Kidney (tissue), 14 donors: ENCODE results near the gene CEMIP2. TPM values are rescaled to one million over a fixed set of nuclear protein-coding genes. Genes with fewer than 3 reads are reported as not detected.

ENCODE experiments used
- DNase-seq, 5 donors: peaks; one replicate each; pipeline ENCODE4 v3.0.0-alpha.2; 2013 to 2020
- FAIRE-seq: peaks from 2 replicates; lab custom pipeline; 2012; peaks lifted over from hg19 to GRCh38; lab: Jason Lieb, UNC
- H3K27ac ChIP-seq, 2 donors: one replicate each; pipeline ENCODE4 v1.7.0; 2013; ENCODE audit warnings: low read depth in 2 of 2, low read length in 2 of 2, inconsistent platforms in 1 of 2
- H3K27me3 ChIP-seq: one replicate; pipeline ENCODE4 v1.7.1; 2013; ENCODE audit warnings: low read length, inconsistent platforms; ENCODE audit not compliant: control insufficient read depth, insufficient read depth
- H3K36me3 ChIP-seq, 3 donors: one replicate each; pipeline versions ENCODE4 v1.7.0 to v1.7.1; 2013; ENCODE audit warnings: low read length in 3 of 3, control low read depth in 1 of 3, inconsistent platforms in 1 of 3; ENCODE audit not compliant: insufficient read depth in 3 of 3, control insufficient read depth in 2 of 3
- H3K4me1 ChIP-seq, 3 donors: one replicate each; pipeline versions ENCODE4 v1.7.0 to v1.7.1; 2013; ENCODE audit warnings: low read length in 3 of 3, inconsistent platforms in 1 of 3, low read depth in 1 of 3; ENCODE audit not compliant: control insufficient read depth in 2 of 3, insufficient read depth in 2 of 3
- H3K4me3 ChIP-seq, 3 donors: one replicate each; pipeline versions ENCODE4 v1.7.0 to v1.8.1; 2013; ENCODE audit warnings: low read length in 3 of 3, control low read depth in 1 of 3, inconsistent platforms in 1 of 3
- H3K9ac ChIP-seq, 3 donors: one replicate each; pipeline versions ENCODE4 v1.7.0 to v1.7.1; 2013; ENCODE audit warnings: low read length in 3 of 3, control low read depth in 1 of 3, inconsistent platforms in 1 of 3
- H3K9me3 ChIP-seq, 3 donors: one replicate each; pipeline versions ENCODE4 v1.7.0 to v1.7.1; 2013; ENCODE audit warnings: low read length in 3 of 3, control low read depth in 1 of 3, inconsistent platforms in 1 of 3; ENCODE audit not compliant: control insufficient read depth in 2 of 3, insufficient read depth in 1 of 3
- intact Hi-C: fragments of 100-400 bp; cut with DNase I; formaldehyde crosslinking; loops from one replicate; pipeline ENCODE4 v1.11.1; 2022
- polyA plus RNA-seq: library from polyadenylated mRNA; stranded (reverse); fragments of 350-450 nt; fragmentation: Illumina TruSeq; extraction: RNeasy Lipid Tissue Mini Kit (QIAGEN cat#74804); gene quantifications from one replicate; pipeline ENCODE4 v1.2.3, GENCODE V29; 2014; ENCODE audit warnings: low read depth, low replicate concordance; ENCODE audit not compliant: insufficient read depth
- total RNA-seq: library from RNA; stranded (reverse); fragmentation: NEBNext Ultra II Directional; extraction: Animal tissue kit (Norgen Biotek cat#: 25700); gene quantifications from one replicate; pipeline ENCODE4 v1.2.1, GENCODE V29; 2021
- TF ChIP-seq, protein P1 (sequence below): IDR thresholded peaks from 3 replicates; pipeline ENCODE4 v1.5.1; 2012; ENCODE audit warnings: mild to moderate bottlenecking, moderate library complexity, borderline replicate concordance; ENCODE audit not compliant: insufficient read depth; ENCODE audit errors: extremely low read depth
- donor health status: control.
- donor health status: control.
- donor health status: control.
- donor health status: control.
- donor health status: control.
- donor health status: DM: yes; HTN: yes; CAD: no.
- donor health status: Normal renal cell carcinoma (clear cell type).

Gene CEMIP2
- total and polyA plus RNA-seq, 2 donors from 2014 or later = 13.9 to 70.7 TPM

DNA sequence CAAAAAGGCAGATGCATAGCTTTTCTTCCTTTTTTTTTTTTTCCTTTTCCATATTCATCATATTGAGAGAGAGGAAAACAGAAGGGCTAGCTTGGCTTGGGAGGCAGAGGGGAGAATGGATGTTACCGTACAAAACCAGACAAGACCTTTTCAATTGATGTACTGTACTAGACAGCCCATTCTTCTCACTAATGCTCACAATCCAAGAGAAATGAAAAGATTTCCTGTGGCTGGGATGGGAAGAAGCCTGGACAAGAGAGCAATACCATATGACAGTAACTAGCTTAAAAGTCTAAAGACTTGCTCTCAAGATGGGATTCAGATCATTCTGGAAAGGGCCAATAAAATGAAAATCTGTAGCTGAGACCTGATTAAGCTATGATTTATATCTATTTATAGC lies 3.4 kb downstream of the CEMIP2 start:
- Histone ChIP-seq H3K27ac (no peak overlapping the region), H3K9me3 (no peaks in the 10 kb centered on the region), H3K4me1 (peaks cover 0 to 10% (median 8%) of the 10 kb centered on the region in 3 donors), H3K27me3 (no peaks in the 10 kb centered on the region), H3K4me3 (peak overlapping the region in 1 of 3 donors; percentile 16), H3K9ac (no peak overlapping the region), H3K36me3 (no peaks in the 10 kb centered on the region)
- intact Hi-C loops = no loop called here
- FAIRE-seq = no peak
- no peak for DNase-seq
- TF ChIP-seq, protein P1, sequence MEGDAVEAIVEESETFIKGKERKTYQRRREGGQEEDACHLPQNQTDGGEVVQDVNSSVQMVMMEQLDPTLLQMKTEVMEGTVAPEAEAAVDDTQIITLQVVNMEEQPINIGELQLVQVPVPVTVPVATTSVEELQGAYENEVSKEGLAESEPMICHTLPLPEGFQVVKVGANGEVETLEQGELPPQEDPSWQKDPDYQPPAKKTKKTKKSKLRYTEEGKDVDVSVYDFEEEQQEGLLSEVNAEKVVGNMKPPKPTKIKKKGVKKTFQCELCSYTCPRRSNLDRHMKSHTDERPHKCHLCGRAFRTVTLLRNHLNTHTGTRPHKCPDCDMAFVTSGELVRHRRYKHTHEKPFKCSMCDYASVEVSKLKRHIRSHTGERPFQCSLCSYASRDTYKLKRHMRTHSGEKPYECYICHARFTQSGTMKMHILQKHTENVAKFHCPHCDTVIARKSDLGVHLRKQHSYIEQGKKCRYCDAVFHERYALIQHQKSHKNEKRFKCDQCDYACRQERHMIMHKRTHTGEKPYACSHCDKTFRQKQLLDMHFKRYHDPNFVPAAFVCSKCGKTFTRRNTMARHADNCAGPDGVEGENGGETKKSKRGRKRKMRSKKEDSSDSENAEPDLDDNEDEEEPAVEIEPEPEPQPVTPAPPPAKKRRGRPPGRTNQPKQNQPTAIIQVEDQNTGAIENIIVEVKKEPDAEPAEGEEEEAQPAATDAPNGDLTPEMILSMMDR = no peak

DNA sequence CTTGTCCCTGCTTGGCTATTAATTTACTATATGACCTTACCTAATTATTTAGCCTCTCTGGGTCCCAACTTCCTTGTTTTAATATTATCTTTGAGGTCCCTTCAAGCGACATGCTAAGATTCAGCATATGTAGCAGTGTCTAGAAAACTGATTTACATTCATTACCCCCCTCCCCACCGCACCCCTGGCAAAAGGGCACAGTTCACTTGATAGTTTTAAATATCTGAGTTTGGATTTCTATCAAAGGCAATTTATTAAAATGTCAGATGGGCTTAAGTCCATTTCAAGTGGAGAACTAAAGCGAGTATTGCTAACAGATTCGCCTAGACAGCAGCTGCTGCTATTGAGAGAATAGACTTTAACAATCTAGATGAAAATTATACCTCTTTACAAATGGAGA lies 3.9 kb downstream of the CEMIP2 start:
- TF ChIP-seq, protein P1 = no peak
- H3K27me3 ChIP-seq = no peaks in the 10 kb centered on the region
- H3K27ac ChIP-seq = no peak overlapping the region
- no peak for FAIRE-seq
- DNase-seq = no peak
- H3K9ac ChIP-seq = no peak overlapping the region
- H3K4me3 ChIP-seq = no peak overlapping the region
- no peaks in the 10 kb centered on the region for H3K36me3 ChIP-seq
- H3K4me1 ChIP-seq = peaks cover 0 to 8% (median 6%) of the 10 kb centered on the region in 3 donors
- intact Hi-C loops = no loop called here
- no peaks in the 10 kb centered on the region for H3K9me3 ChIP-seq

DNA sequence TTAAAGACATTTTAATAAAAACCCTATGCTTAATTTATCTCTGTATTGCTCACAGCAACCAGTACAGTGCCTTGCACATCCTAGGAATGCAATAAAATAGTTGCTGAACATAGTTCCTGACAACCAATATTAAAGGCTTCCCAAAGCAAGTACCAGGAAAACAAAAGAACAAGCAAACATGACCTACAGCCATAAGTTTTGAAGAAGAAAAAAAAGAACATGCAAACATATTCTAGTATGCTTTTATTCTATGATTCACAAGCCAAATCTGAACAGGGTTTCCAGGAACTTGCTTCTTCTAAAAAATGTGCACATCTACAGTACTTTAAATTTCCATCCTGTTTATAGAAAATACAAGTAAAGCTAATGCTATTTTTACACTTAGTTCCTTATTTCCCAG lies 4.5 kb downstream of the CEMIP2 start:
- intact Hi-C loops = no loop called here
- TF ChIP-seq, protein P1 = no peak
- no peaks in the 10 kb centered on the region for H3K36me3 ChIP-seq
- no peaks in the 10 kb centered on the region for H3K9me3 ChIP-seq
- H3K27me3 ChIP-seq = no peaks in the 10 kb centered on the region
- FAIRE-seq (no peak), DNase-seq (no peak)
- no peak overlapping the region for H3K4me3 ChIP-seq
- H3K4me1 ChIP-seq = peaks cover 0 to 7% (median 5%) of the 10 kb centered on the region in 3 donors
- no peak overlapping the region for H3K9ac ChIP-seq
- H3K27ac ChIP-seq = no peak overlapping the region
